GM12873 (cell line): ENCODE measurements around the gene CAPS2.
A peak's percentile ranks its signal among the peaks of the same experiment; 100 is the strongest.

Source experiments
- TF ChIP-seq, protein P1 (sequence below): IDR thresholded peaks from 2 replicates; pipeline ENCODE4 v1.5.1; 2012; ENCODE audit warnings: low read depth, mild to moderate bottlenecking, moderate library complexity, low read length, control low read depth; ENCODE audit not compliant: insufficient read depth; ENCODE audit errors: missing control alignments

CAPS2 gene

GRCh38 chr12:75354011-75354410 is 23.9 kb upstream of the CAPS2 start:
- TF ChIP-seq, protein P1, sequence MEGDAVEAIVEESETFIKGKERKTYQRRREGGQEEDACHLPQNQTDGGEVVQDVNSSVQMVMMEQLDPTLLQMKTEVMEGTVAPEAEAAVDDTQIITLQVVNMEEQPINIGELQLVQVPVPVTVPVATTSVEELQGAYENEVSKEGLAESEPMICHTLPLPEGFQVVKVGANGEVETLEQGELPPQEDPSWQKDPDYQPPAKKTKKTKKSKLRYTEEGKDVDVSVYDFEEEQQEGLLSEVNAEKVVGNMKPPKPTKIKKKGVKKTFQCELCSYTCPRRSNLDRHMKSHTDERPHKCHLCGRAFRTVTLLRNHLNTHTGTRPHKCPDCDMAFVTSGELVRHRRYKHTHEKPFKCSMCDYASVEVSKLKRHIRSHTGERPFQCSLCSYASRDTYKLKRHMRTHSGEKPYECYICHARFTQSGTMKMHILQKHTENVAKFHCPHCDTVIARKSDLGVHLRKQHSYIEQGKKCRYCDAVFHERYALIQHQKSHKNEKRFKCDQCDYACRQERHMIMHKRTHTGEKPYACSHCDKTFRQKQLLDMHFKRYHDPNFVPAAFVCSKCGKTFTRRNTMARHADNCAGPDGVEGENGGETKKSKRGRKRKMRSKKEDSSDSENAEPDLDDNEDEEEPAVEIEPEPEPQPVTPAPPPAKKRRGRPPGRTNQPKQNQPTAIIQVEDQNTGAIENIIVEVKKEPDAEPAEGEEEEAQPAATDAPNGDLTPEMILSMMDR = no peak

DNA sequence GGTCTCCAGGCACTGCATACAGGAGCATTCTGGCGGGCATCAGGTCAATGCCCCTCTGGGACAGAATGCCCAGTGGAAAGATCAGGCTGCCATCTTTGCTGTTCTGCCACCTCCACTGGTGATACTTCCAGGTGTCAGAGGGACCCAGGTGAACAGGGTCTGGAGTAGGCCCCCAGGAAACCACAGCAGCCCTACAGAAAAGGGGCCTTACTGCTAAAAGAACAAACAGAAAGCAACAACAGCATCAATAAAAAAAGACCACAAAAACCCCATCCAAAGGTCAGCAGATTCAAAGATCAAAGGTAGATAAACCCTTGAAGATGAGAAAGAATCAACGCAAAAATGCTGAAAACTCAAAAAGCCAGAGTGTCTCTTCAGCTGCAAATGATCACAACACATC is 20.3 kb upstream of the CAPS2 start:
- TF ChIP-seq, protein P1 = no peak

DNA sequence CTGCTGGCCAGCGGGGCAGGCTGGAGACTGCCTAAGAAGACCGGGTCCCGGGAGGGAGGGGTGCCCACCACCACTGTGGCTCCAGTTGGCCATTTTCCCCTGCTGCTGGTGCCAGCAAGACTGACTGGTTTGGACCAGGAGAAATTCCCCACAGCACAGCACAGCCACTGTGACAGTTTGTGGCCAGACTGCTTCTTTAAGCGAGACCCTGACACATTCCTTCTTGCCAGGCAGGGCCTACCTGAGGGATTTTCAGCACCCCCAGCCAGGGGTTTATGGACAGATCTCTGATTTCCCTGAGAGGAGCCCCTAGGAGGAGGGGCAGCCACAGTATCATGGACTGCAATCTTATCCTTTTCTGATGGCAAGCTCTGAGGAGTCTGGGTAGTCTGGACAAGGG is 19.8 kb upstream of the CAPS2 start:
- TF ChIP-seq, protein P1 = no peak

DNA sequence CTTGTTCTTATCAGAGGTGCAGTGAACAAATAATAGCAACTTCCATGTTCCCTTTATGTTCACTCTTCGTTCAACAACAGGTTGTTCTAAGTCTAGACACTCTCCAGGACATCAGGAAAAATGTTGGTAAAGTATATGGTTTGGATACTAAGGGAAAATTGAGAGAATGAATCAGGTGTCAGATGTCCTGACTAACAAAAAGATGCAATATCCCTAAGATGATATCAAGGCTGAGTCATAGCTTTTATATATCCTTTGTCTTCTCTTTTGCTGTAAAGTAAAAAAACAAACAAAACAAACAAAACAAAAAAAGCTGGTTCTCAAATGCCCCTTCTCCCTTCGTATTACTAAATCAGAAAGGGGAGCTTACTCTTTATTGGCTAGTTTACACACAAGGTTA is 15.4 kb upstream of the CAPS2 start:
- TF ChIP-seq, protein P1 = no peak

DNA sequence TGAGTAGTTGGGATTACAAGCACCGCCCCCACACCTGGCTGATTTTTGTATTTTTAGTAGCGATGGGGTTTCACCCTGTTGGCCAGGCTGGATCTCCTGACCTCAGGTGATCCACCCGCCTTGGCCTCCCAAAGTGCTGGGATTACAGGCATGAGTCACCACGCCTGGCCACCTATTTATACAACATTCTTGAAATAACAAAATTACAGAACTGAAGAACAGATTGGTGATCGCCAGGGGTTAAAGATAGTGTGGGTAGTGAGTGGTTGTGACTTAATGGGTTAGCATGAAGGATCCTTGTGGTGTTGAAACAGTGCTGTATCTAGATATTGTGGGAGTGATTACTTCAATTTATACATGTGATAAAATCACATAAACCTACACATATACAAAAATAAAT is 11.7 kb upstream of the CAPS2 start:
- TF ChIP-seq, protein P1 = no peak

- TF ChIP-seq, protein P1 = no peak
Observed at GRCh38 chr12:75337905-75338304, 7.8 kb upstream of the CAPS2 start.

GRCh38 chr12:75334384-75335030 is 4.4 kb upstream of the CAPS2 start, which contains the start of gene GLIPR1L1:
Gene GLIPR1L1 (plus strand): TSS chr12:75334670. CDS start chr12:75334729, 59 bp downstream.
- TF ChIP-seq, protein P1 = peak; percentile 91
